Progenitor cell of endocrine pancreas (in vitro differentiated cells): ENCODE data around the gene CACNA2D2. TPM values are rescaled to one million over a fixed set of nuclear protein-coding genes. Genes with fewer than 3 reads are reported as not detected.

ENCODE experiments used
- DNase-seq: peaks from one replicate; pipeline ENCODE4 v3.0.0; 2021; ENCODE audit warnings: low spot score; ENCODE audit not compliant: unreplicated experiment
- H3K27ac Mint-ChIP-seq: 2 replicates; pipeline ENCODE4 v1.8.0; 2021; ENCODE audit warnings: mild to moderate bottlenecking, moderate library complexity, mixed read lengths
- H3K27me3 Mint-ChIP-seq: 2 replicates; pipeline ENCODE4 v1.8.0; 2021; ENCODE audit warnings: mixed read lengths
- H3K36me3 Mint-ChIP-seq: 2 replicates; pipeline ENCODE4 v1.8.0; 2022; ENCODE audit warnings: mixed read lengths; ENCODE audit not compliant: insufficient read depth
- H3K4me1 Mint-ChIP-seq: 2 replicates; pipeline ENCODE4 v1.8.0; 2021; ENCODE audit warnings: low read depth, mixed read lengths
- H3K4me3 Mint-ChIP-seq: 2 replicates; pipeline ENCODE4 v1.8.0; 2021; ENCODE audit warnings: low read depth, mild to moderate bottlenecking, moderate library complexity, mixed read lengths
- H3K9me3 Mint-ChIP-seq: 2 replicates; pipeline ENCODE4 v1.8.0; 2021; ENCODE audit warnings: low read depth, mixed read lengths
- total RNA-seq: library from RNA; stranded (reverse); gene quantifications from 2 replicates; pipeline ENCODE4 v1.2.1, GENCODE V29; 2021
- TF ChIP-seq, protein P1 (sequence below): fragments of 200-600 bp; sonication (generic); IDR thresholded peaks from one replicate; pipeline ENCODE4 v1.5.0; 2021; ENCODE audit warnings: antibody characterized with exemption, mild to moderate bottlenecking; ENCODE audit not compliant: unreplicated experiment

Gene CACNA2D2
- total RNA-seq, 1 donor from 2014 or later: 6.9 TPM

GRCh38 chr3:50393061-50393460, 110.4 kb downstream of the CACNA2D2 start:
- Mint-ChIP-seq H3K9me3 (no peaks in the 10 kb centered on the region), H3K4me1 (no peaks in the 10 kb centered on the region), H3K27ac (no peak overlapping the region), H3K36me3 (no peaks in the 10 kb centered on the region), H3K27me3 (peaks cover 5% of the 10 kb centered on the region), H3K4me3 (no peak overlapping the region)
- TF ChIP-seq, protein P1, sequence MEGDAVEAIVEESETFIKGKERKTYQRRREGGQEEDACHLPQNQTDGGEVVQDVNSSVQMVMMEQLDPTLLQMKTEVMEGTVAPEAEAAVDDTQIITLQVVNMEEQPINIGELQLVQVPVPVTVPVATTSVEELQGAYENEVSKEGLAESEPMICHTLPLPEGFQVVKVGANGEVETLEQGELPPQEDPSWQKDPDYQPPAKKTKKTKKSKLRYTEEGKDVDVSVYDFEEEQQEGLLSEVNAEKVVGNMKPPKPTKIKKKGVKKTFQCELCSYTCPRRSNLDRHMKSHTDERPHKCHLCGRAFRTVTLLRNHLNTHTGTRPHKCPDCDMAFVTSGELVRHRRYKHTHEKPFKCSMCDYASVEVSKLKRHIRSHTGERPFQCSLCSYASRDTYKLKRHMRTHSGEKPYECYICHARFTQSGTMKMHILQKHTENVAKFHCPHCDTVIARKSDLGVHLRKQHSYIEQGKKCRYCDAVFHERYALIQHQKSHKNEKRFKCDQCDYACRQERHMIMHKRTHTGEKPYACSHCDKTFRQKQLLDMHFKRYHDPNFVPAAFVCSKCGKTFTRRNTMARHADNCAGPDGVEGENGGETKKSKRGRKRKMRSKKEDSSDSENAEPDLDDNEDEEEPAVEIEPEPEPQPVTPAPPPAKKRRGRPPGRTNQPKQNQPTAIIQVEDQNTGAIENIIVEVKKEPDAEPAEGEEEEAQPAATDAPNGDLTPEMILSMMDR: no peak
- DNase-seq: no peak

DNA sequence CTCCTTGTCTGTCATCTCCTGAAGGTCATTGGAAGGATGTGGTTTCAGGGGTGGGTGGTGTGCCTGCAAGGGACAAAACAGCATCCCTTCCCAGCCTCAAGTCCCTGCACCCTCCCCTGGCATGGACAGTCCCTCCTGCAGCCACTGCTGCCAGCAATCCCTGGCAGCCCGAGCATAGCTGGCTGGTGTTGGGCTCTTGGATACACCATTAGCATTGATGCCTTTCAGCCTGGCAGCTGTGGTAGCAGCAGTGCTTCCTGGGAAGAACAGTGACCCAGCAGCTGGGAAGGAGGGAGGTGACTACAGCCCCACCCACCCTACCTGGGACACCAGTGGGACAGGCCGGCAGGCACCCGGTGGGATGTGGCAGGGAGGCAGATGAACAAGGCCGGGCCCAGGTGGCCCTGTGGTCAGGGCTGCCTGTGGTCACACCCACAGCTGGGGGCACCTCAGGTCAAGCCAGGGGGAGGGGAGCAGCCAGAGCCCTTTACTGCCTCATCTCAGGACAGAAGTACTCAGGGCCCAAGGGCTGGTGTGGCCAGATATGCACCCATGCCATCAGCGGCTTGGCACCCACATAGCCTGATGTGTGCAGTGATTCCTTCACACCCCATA, 111.2 kb downstream of the CACNA2D2 start:
- Mint-ChIP-seq H3K36me3 (no peaks in the 10 kb centered on the region), H3K27ac (no peak overlapping the region), H3K27me3 (peaks cover 5% of the 10 kb centered on the region), H3K4me1 (no peaks in the 10 kb centered on the region), H3K9me3 (no peaks in the 10 kb centered on the region), H3K4me3 (no peak overlapping the region)
- no peak for DNase-seq
- TF ChIP-seq, protein P1: no peak

DNA sequence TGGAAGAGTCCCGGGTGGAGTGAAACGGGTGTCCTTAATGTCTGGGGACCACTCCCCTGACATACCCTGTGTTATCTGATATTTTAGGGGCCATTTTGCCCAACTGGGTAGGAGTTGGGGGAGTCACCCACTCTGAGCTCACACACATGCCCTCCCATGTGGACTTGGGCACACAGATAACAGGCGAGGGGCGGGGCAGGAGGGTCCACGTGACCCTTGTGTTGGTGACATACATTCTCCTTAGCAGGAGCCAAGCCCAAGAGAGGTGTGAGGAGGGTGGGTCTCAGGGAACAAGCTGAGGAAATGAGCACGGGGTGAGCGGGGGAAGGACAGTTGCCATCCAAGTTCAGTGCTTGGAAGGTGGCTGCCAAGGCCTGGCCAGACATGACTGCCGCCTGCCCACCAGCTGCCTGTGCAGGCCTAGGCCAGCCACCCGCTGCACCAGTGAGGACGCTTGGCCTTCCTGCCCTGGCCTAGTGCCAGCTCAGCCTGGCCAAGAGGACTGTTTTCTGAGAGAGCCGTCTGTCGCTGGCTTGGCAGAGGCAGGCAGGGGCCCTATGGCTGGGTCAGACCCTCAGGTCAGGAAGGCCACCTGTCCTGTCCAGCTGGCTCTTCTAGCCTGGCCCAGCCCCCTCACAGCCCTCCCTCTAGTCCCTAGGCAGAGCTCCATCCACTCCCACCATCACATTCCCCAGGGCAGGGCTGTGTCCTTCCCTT, 112.8 kb downstream of the CACNA2D2 start:
- Mint-ChIP-seq H3K4me1 (no peaks in the 10 kb centered on the region), H3K36me3 (no peaks in the 10 kb centered on the region), H3K27ac (no peak overlapping the region), H3K4me3 (no peak overlapping the region), H3K27me3 (no peaks in the 10 kb centered on the region), H3K9me3 (no peaks in the 10 kb centered on the region)
- TF ChIP-seq, protein P1: no peak
- DNase-seq: no peak

- H3K4me3 Mint-ChIP-seq: no peak overlapping the region
- TF ChIP-seq, protein P1: no peak
- H3K36me3 Mint-ChIP-seq: no peaks in the 10 kb centered on the region
- no peaks in the 10 kb centered on the region for H3K4me1 Mint-ChIP-seq
- no peak for DNase-seq
- H3K27me3 Mint-ChIP-seq: no peaks in the 10 kb centered on the region
- H3K27ac Mint-ChIP-seq: no peak overlapping the region
- no peaks in the 10 kb centered on the region for H3K9me3 Mint-ChIP-seq
Measured at GRCh38 chr3:50389414-50389767, 114.0 kb downstream of the CACNA2D2 start.

GRCh38 chr3:50388720-50389413, 114.6 kb downstream of the CACNA2D2 start:
- no peak overlapping the region for H3K4me3 Mint-ChIP-seq
- H3K4me1 Mint-ChIP-seq: no peaks in the 10 kb centered on the region
- H3K27ac Mint-ChIP-seq: no peak overlapping the region
- no peaks in the 10 kb centered on the region for H3K36me3 Mint-ChIP-seq
- no peaks in the 10 kb centered on the region for H3K9me3 Mint-ChIP-seq
- peaks cover 3% of the 10 kb centered on the region for H3K27me3 Mint-ChIP-seq
- TF ChIP-seq, protein P1: no peak
- DNase-seq: no peak
